Immature natural killer cell (primary cell): ENCODE measurements around the gene TMCC1. TPM values are rescaled to one million over a fixed set of nuclear protein-coding genes. Genes with fewer than 3 reads are reported as not detected.

Experiments used
- DNase-seq, 3 donors: peaks; one replicate each; pipeline ENCODE4 v3.0.0; 2022; ENCODE audit warnings: mixed read lengths in 1 of 3
- H3K27ac Mint-ChIP-seq, 6 donors: one replicate each; pipeline ENCODE4 v1.8.0; 2020; ENCODE audit warnings: mixed read lengths in 6 of 6, mild to moderate bottlenecking in 5 of 6, inconsistent platforms in 4 of 6, moderate library complexity in 3 of 6
- H3K27me3 Mint-ChIP-seq, 3 donors: one replicate each; pipeline ENCODE4 v1.8.0; 2020 to 2021; ENCODE audit warnings: low read depth in 3 of 3, mild to moderate bottlenecking in 3 of 3, mixed read lengths in 3 of 3, moderate library complexity in 3 of 3, inconsistent platforms in 1 of 3
- H3K36me3 Mint-ChIP-seq, 3 donors: one replicate each; pipeline ENCODE4 v1.8.0; 2020; ENCODE audit warnings: mixed read lengths in 3 of 3, inconsistent platforms in 2 of 3, mild to moderate bottlenecking in 2 of 3
- H3K4me1 Mint-ChIP-seq, 2 donors: one replicate each; pipeline ENCODE4 v1.8.0; 2020; ENCODE audit warnings: inconsistent platforms in 2 of 2, mild to moderate bottlenecking in 2 of 2, mixed read lengths in 2 of 2, moderate library complexity in 1 of 2
- H3K4me3 Mint-ChIP-seq, 5 donors: one replicate each; pipeline ENCODE4 v1.8.0; 2020; ENCODE audit warnings: mild to moderate bottlenecking in 5 of 5, mixed read lengths in 5 of 5, inconsistent platforms in 3 of 5, moderate library complexity in 3 of 5
- H3K9me3 Mint-ChIP-seq, 6 donors: one replicate each; pipeline ENCODE4 v1.8.0; 2020; ENCODE audit warnings: mild to moderate bottlenecking in 6 of 6, mixed read lengths in 6 of 6, inconsistent platforms in 4 of 6, moderate library complexity in 3 of 6
- polyA plus RNA-seq, 3 donors: library from polyadenylated mRNA; unstranded; fragments of 300-500 nt; fragmentation: Illumina TruSeq; gene quantifications; one replicate each; pipeline ENCODE4 v1.2.3, GENCODE V29; 2021

The TMCC1 gene
- polyA plus RNA-seq, 3 donors from 2014 or later, result 1.7 to 5.6 (median 2.2) TPM

GRCh38 chr3:129661766-129662165, 231.7 kb downstream of the TMCC1 start:
- no peaks in the 10 kb centered on the region for H3K9me3 Mint-ChIP-seq
- H3K4me3 Mint-ChIP-seq, result no peak overlapping the region
- H3K4me1 Mint-ChIP-seq, result peaks cover 7 to 9% of the 10 kb centered on the region in 2 donors
- H3K27me3 Mint-ChIP-seq, result no peaks in the 10 kb centered on the region
- H3K36me3 Mint-ChIP-seq, result no peaks in the 10 kb centered on the region
- no peak overlapping the region for H3K27ac Mint-ChIP-seq
- DNase-seq, result no peak

- Mint-ChIP-seq H3K27me3 (no peaks in the 10 kb centered on the region), H3K4me1 (peaks cover 7 to 9% of the 10 kb centered on the region in 2 donors), H3K4me3 (no peak overlapping the region), H3K27ac (peak overlapping the region in 1 of 6 donors; percentile 22), H3K9me3 (no peaks in the 10 kb centered on the region), H3K36me3 (peaks cover 0 to 11% (median 6%) of the 10 kb centered on the region in 3 donors)
- no peak for DNase-seq
Observed at GRCh38 chr3:129658110-129658843, 235.2 kb downstream of the TMCC1 start.

GRCh38 chr3:129657261-129658046, 236.1 kb downstream of the TMCC1 start:
- Mint-ChIP-seq H3K4me3 (no peak overlapping the region), H3K4me1 (peaks cover 7 to 9% of the 10 kb centered on the region in 2 donors), H3K27me3 (no peaks in the 10 kb centered on the region), H3K36me3 (peaks cover 0 to 16% (median 6%) of the 10 kb centered on the region in 3 donors), H3K27ac (no peak overlapping the region), H3K9me3 (no peaks in the 10 kb centered on the region)
- no peak for DNase-seq

- Mint-ChIP-seq H3K4me3 (no peak overlapping the region), H3K27me3 (no peaks in the 10 kb centered on the region), H3K4me1 (peaks cover 7 to 9% of the 10 kb centered on the region in 2 donors), H3K36me3 (peaks cover 0 to 16% (median 6%) of the 10 kb centered on the region in 3 donors), H3K27ac (no peak overlapping the region), H3K9me3 (no peaks in the 10 kb centered on the region)
- no peak for DNase-seq
Observed at GRCh38 chr3:129656659-129657247, 236.8 kb downstream of the TMCC1 start.

- H3K27me3 Mint-ChIP-seq, result no peaks in the 10 kb centered on the region
- peaks cover under 1 to 16% (median 6%) of the 10 kb centered on the region in 3 donors for H3K36me3 Mint-ChIP-seq
- H3K9me3 Mint-ChIP-seq, result no peaks in the 10 kb centered on the region
- no peak for DNase-seq
- H3K4me3 Mint-ChIP-seq, result no peak overlapping the region
- H3K4me1 Mint-ChIP-seq, result peaks cover 7 to 9% of the 10 kb centered on the region in 2 donors
- H3K27ac Mint-ChIP-seq, result no peak overlapping the region
Observed at GRCh38 chr3:129655291-129655700, 238.2 kb downstream of the TMCC1 start.

GRCh38 chr3:129654131-129654530, 239.4 kb downstream of the TMCC1 start:
- no peak for DNase-seq
- H3K4me1 Mint-ChIP-seq, result peaks cover 9% of the 10 kb centered on the region in 2 donors
- H3K36me3 Mint-ChIP-seq, result peaks cover 3 to 16% (median 6%) of the 10 kb centered on the region in 3 donors
- no peaks in the 10 kb centered on the region for H3K27me3 Mint-ChIP-seq
- no peak overlapping the region for H3K4me3 Mint-ChIP-seq
- H3K9me3 Mint-ChIP-seq, result no peaks in the 10 kb centered on the region
- H3K27ac Mint-ChIP-seq, result no peak overlapping the region

GRCh38 chr3:129653019-129653418, 240.5 kb downstream of the TMCC1 start:
- H3K4me3 Mint-ChIP-seq, result no peak overlapping the region
- DNase-seq, result no peak
- no peak overlapping the region for H3K27ac Mint-ChIP-seq
- peaks cover 3 to 4% of the 10 kb centered on the region in 2 donors for H3K4me1 Mint-ChIP-seq
- no peaks in the 10 kb centered on the region for H3K9me3 Mint-ChIP-seq
- peaks cover 3 to 16% (median 6%) of the 10 kb centered on the region in 3 donors for H3K36me3 Mint-ChIP-seq
- no peaks in the 10 kb centered on the region for H3K27me3 Mint-ChIP-seq

GRCh38 chr3:129651435-129652202, 241.9 kb downstream of the TMCC1 start:
- H3K4me3 Mint-ChIP-seq, result no peak overlapping the region
- peaks cover 0 to 2% of the 10 kb centered on the region in 2 donors for H3K4me1 Mint-ChIP-seq
- no peaks in the 10 kb centered on the region for H3K9me3 Mint-ChIP-seq
- no peaks in the 10 kb centered on the region for H3K27me3 Mint-ChIP-seq
- peaks cover 3 to 16% (median 6%) of the 10 kb centered on the region in 3 donors for H3K36me3 Mint-ChIP-seq
- DNase-seq, result no peak
- H3K27ac Mint-ChIP-seq, result no peak overlapping the region

- Mint-ChIP-seq H3K27ac (peak overlapping the region in 2 of 6 donors; percentile 73 to 79), H3K27me3 (no peaks in the 10 kb centered on the region), H3K4me3 (no peak overlapping the region), H3K4me1 (peaks cover 0 to 2% of the 10 kb centered on the region in 2 donors), H3K9me3 (no peaks in the 10 kb centered on the region), H3K36me3 (peaks cover 3 to 16% (median 6%) of the 10 kb centered on the region in 3 donors)
- peak; percentile 19 to 39 (median 38) for DNase-seq
Observed at GRCh38 chr3:129650256-129650872, 243.1 kb downstream of the TMCC1 start.

GRCh38 chr3:129648391-129648790, 245.1 kb downstream of the TMCC1 start:
- H3K9me3 Mint-ChIP-seq, result no peaks in the 10 kb centered on the region
- no peak for DNase-seq
- no peak overlapping the region for H3K27ac Mint-ChIP-seq
- no peaks in the 10 kb centered on the region for H3K27me3 Mint-ChIP-seq
- H3K36me3 Mint-ChIP-seq, result peaks cover 0 to 5% (median 3%) of the 10 kb centered on the region in 3 donors
- no peak overlapping the region for H3K4me3 Mint-ChIP-seq
- peaks cover 0 to 2% of the 10 kb centered on the region in 2 donors for H3K4me1 Mint-ChIP-seq

- Mint-ChIP-seq H3K9me3 (no peaks in the 10 kb centered on the region), H3K36me3 (peaks cover 0 to 2% (median 0%) of the 10 kb centered on the region in 3 donors), H3K4me3 (no peak overlapping the region), H3K27me3 (peaks cover 0 to 2% (median 0%) of the 10 kb centered on the region in 3 donors), H3K4me1 (peaks cover 0 to 2% of the 10 kb centered on the region in 2 donors), H3K27ac (no peak overlapping the region)
- no peak for DNase-seq
Observed at GRCh38 chr3:129645286-129645685, 248.2 kb downstream of the TMCC1 start.

GRCh38 chr3:129644836-129645235, 248.7 kb downstream of the TMCC1 start:
- H3K27ac Mint-ChIP-seq, result no peak overlapping the region
- no peak overlapping the region for H3K4me3 Mint-ChIP-seq
- H3K36me3 Mint-ChIP-seq, result no peaks in the 10 kb centered on the region
- peaks cover 0 to 2% (median 0%) of the 10 kb centered on the region in 3 donors for H3K27me3 Mint-ChIP-seq
- no peaks in the 10 kb centered on the region for H3K4me1 Mint-ChIP-seq
- no peaks in the 10 kb centered on the region for H3K9me3 Mint-ChIP-seq
- no peak for DNase-seq
